ENCODE data around the gene HTR1D.
"Not testable (repeated sequence)": the region's sequence is repeated elsewhere in the genome, so short reads cannot be mapped to it uniquely, and the experiment has no call there.

DNA sequence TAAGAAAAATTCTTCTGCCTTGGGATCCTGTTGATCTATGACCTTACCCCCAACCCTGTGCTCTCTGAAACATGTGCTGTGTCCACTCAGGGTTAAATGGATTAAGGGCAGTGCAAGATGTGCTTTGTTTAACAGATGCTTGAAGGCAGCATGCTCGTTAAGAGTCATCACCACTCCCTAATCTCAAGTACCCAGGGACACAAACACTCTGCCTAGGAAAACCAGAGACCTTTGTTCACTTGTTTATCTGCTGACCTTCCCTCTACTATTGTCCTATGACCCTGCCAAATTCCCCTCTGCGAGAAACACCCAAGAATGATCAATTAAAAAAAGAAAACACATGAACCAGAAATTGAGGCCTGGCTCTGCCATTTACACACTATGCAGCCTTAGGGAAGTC is 40.8 kb upstream of the HTR1D start:
- TF ChIP-seq POLR2A (IDR thresholded peaks at IDR 0.05): not testable (repeated sequence)
- TF ChIP-seq, protein P1, sequence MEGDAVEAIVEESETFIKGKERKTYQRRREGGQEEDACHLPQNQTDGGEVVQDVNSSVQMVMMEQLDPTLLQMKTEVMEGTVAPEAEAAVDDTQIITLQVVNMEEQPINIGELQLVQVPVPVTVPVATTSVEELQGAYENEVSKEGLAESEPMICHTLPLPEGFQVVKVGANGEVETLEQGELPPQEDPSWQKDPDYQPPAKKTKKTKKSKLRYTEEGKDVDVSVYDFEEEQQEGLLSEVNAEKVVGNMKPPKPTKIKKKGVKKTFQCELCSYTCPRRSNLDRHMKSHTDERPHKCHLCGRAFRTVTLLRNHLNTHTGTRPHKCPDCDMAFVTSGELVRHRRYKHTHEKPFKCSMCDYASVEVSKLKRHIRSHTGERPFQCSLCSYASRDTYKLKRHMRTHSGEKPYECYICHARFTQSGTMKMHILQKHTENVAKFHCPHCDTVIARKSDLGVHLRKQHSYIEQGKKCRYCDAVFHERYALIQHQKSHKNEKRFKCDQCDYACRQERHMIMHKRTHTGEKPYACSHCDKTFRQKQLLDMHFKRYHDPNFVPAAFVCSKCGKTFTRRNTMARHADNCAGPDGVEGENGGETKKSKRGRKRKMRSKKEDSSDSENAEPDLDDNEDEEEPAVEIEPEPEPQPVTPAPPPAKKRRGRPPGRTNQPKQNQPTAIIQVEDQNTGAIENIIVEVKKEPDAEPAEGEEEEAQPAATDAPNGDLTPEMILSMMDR (IDR thresholded peaks at IDR 0.05): not testable (repeated sequence)
